Right ventricle myocardium inferior (tissue), 1 donor: ENCODE results near the gene EP300. TPM values are rescaled to one million over a fixed set of nuclear protein-coding genes. Genes with fewer than 3 reads are reported as not detected.
"Not testable (repeated sequence)": the region's sequence is repeated elsewhere in the genome, so short reads cannot be mapped to it uniquely, and the experiment has no call there.

ENCODE experiments used
- ATAC-seq: fragments of 200-7000 bp; cut with Tn5 transposase; one replicate; pipeline ENCODE4 v1.9.1; 2020; ENCODE audit warnings: mild to moderate bottlenecking, moderate library complexity
- DNase-seq: peaks from one replicate; pipeline ENCODE4 v3.0.0; 2021; ENCODE audit errors: missing footprints
- intact Hi-C: fragments of 100-400 bp; cut with DNase I; formaldehyde crosslinking; loops from one replicate; pipeline ENCODE4 v1.11.0; 2022
- total RNA-seq: library from RNA; stranded (reverse); fragmentation: NEBNext Ultra II Directional; extraction: Animal tissue kit (Norgen Biotek cat#: 25700); gene quantifications from one replicate; pipeline ENCODE4 v1.2.1, GENCODE V29; 2021
- donor health status: DM: no; HTN: yes; CAD: no; lungs with severe emphysema.

EP300 gene
- total RNA-seq, 1 donor from 2014 or later, result 27.8 TPM

GRCh38 chr22:41074941-41075710 lies 17.3 kb upstream of the EP300 start:
- intact Hi-C loops, result no loop called here
- DNase-seq (no peak), ATAC-seq (no peak)

DNA sequence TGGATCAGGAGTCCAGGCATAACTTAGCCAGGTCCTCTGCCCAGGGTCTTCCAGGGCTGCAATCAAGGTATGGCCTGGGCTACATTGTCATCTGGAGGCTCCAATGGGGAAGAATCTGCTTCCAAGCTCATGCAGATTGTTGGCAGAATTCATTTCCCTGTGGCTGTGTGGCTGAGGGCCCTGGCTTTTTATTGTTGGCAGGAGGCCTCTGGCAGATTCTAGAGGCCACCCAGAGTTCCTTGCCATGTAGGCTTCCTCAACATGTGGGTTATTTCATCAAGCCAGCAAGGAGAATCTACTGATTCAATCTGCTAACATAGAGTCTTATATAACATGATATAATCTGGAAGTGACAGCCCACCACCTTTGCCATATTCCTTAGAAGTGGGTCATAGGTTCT lies 16.4 kb upstream of the EP300 start:
- no peak for ATAC-seq
- DNase-seq, result no peak
- intact Hi-C loops, result no loop called here

- intact Hi-C loops, result no loop called here
- ATAC-seq, result no peak
- DNase-seq, result no peak
Measured at GRCh38 chr22:41076857-41077256, 15.5 kb upstream of the EP300 start.

GRCh38 chr22:41078931-41079330 lies 13.5 kb upstream of the EP300 start:
- no peak for ATAC-seq
- intact Hi-C loops, result no loop called here

DNA sequence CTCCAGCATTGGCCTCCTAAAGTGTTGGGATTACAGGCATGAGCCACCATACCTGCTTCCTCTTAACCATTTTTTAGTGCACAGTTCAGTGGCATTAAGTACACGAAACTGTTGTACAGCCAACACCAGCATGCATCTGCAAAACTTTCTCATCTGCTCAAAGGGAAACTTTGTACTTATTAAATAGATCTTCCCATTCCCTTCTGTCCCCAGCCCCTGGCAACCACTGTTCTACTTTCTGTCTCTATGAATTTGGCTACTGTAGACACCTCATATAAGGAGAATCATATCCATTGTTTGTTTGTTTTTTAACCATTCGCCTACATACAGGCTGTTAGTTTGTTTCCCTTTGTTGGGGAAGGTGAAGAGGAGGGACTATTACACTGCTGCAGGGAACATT lies 6.5 kb upstream of the EP300 start:
- DNase-seq (no peak), ATAC-seq (no peak)
- intact Hi-C loops, result no loop called here

More at GRCh38 chr22:41078931-41079330, 13.5 kb upstream of the EP300 start:
- no peak for DNase-seq

DNA sequence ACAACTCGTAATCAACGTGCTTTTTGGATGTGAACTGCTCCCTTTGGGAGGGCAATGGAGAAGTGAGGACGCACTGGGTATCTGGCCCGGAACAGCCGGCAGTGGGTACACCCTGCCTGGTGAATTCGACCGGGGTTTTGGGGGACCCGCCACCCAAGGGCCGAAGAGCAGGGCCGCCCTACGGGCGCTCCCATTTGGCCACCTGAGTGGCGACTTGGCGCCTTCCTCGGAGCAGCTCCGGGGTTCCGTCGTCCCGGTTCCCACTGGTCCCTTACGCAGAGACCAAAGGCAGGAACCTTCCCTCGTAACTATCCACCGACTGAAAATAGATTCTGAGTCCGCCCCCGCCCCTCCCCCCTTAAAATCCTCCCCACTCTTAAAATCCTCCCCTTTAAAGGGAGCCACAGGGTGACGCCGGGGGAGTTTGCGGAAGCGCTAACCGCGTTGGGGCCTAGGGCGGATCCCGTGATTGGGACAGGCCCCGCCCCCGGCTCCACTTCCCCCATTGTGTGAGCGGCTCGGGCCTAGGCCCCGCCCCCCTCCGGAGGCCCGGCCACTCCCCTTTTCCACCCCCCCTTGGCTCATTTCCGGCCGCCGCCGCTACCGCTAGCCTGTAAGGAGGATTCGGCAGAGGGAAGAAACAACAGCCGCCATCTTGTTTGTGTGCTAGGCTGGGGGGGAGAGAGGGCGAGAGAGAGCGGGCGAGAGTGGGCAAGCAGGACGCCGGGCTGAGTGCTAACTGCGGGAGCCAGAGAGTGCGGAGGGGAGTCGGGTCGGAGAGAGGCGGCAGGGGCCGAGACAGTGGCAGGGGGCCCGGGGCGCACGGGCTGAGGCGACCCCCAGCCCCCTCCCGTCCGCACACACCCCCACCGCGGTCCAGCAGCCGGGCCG lies 1.0 kb upstream of the EP300 start:
- intact Hi-C loops, result loop anchor here (1.0 to 5.0 kb wide), 4 partner anchors 44 to 196 kb away; partner anchors contain the start of genes RANGAP1 and RBX1
- ATAC-seq (peak; percentile 99), DNase-seq (peak; percentile 100)

- intact Hi-C loops, result loop anchor here (5.0 kb wide), 2 partner anchors 46 to 194 kb away; partner anchors contain the start of gene RANGAP1
- ATAC-seq, result no peak
- DNase-seq, result peak; percentile 76
Measured at GRCh38 chr22:41092847-41093411, 537 bp downstream of the EP300 start.

GRCh38 chr22:41094041-41094593 lies 1.7 kb downstream of the EP300 start:
- no peak for DNase-seq
- ATAC-seq, result no peak
- intact Hi-C loops, result loop anchor here (5.0 kb wide), 2 partner anchors 47 to 193 kb away; partner anchors contain the start of gene RANGAP1

- ATAC-seq, result no peak
Measured at GRCh38 chr22:41096391-41096790, 4.0 kb downstream of the EP300 start.

GRCh38 chr22:41096841-41097240 lies 4.4 kb downstream of the EP300 start:
- no peak for DNase-seq
- intact Hi-C loops, result no loop called here
- ATAC-seq, result no peak

More at GRCh38 chr22:41096391-41096790, 4.0 kb downstream of the EP300 start:
- no peak for DNase-seq
- intact Hi-C loops, result no loop called here

- intact Hi-C loops, result no loop called here
- DNase-seq, result no peak
- no peak for ATAC-seq
Measured at GRCh38 chr22:41099036-41099435, 6.6 kb downstream of the EP300 start.

GRCh38 chr22:41106122-41106968 lies 14.0 kb downstream of the EP300 start:
- peak; percentile 39 for ATAC-seq
- intact Hi-C loops, result no loop called here
- DNase-seq, result no peak

- intact Hi-C loops, DNase-seq, ATAC-seq: not testable (repeated sequence)
Measured at GRCh38 chr22:41106969-41107325, 14.6 kb downstream of the EP300 start.

GRCh38 chr22:41110968-41111367 lies 18.6 kb downstream of the EP300 start:
- intact Hi-C loops, result no loop called here
- ATAC-seq, result no peak
- no peak for DNase-seq

- intact Hi-C loops, result no loop called here
- no peak for DNase-seq
Measured at GRCh38 chr22:41116342-41116741, 23.9 kb downstream of the EP300 start.

GRCh38 chr22:41117127-41117965 lies 25.0 kb downstream of the EP300 start:
- intact Hi-C loops, result no loop called here
- ATAC-seq, result no peak
- DNase-seq, result no peak

More at GRCh38 chr22:41116342-41116741, 23.9 kb downstream of the EP300 start:
- no peak for ATAC-seq

- intact Hi-C loops, result no loop called here
- no peak for DNase-seq
- ATAC-seq, result no peak
Measured at GRCh38 chr22:41123151-41123550, 30.8 kb downstream of the EP300 start.
